GM12878 (cell line): ENCODE measurements around the gene CNTN3. TPM values are rescaled to one million over a fixed set of nuclear protein-coding genes. Genes with fewer than 3 reads are reported as not detected.

Experiments
- ATAC-seq: fragments of 200-7000 bp; cut with Tn5 transposase; 3 replicates; pipeline ENCODE4 v1.9.1; 2020; ENCODE audit warnings: mild to moderate bottlenecking, moderate library complexity
- Bru-seq: library from RNA; stranded (reverse); fragments of 400-500 nt; gene quantifications from one replicate; lab custom pipeline; 2021; lab: Mats Ljungman, UMichigan
- BruChase-seq, 2 experiments: library from RNA; stranded (reverse); fragments of 400-500 nt; gene quantifications; one replicate each; lab custom pipeline; 2021; lab: Mats Ljungman, UMichigan
- BruUV-seq: library from RNA; stranded (reverse); fragments of 400-500 nt; replicated peaks from 2 replicates; lab custom pipeline; 2021; lab: Mats Ljungman, UMichigan
- CTCF ChIA-PET: fragments of 300-600 bp; sonication (Branson Sonifier 250); formaldehyde crosslinking; extraction: SDS; loops from one replicate; lab custom pipeline; 2021; ENCODE audit warnings: inconsistent platforms; lab: Yijun Ruan, JAX
- POLR2A ChIA-PET: fragments of 350-600 bp; formaldehyde crosslinking; extraction: SDS; loops from one replicate; lab custom pipeline; 2021; ENCODE audit warnings: inconsistent platforms; lab: Charles Lee
- RAD21 ChIA-PET: fragments of 300-600 bp; sonication (Branson Sonifier 250); formaldehyde crosslinking; loops from one replicate; lab custom pipeline; 2023; ENCODE audit warnings: antibody characterized with exemption; ENCODE audit not compliant: unreplicated experiment; lab: Charles Lee
- SMC1A ChIA-PET: fragments of 300-600 bp; sonication (Branson Sonifier 250); formaldehyde crosslinking; loops from one replicate; lab custom pipeline; 2023; ENCODE audit not compliant: unreplicated experiment, uncharacterized antibody; lab: Charles Lee
- DNase-seq: peaks from one replicate; pipeline ENCODE4 v3.0.0-alpha.2; 2011; ENCODE audit warnings: low read depth, low spot score
- FAIRE-seq: peaks from 3 replicates; lab custom pipeline; 2011; peaks lifted over from hg19 to GRCh38; lab: Jason Lieb, UNC
- H2AFZ ChIP-seq: 2 replicates; pipeline ENCODE4 v1.6.0; 2011; ENCODE audit warnings: low read depth, low read length, control low read depth; ENCODE audit not compliant: control insufficient read depth
- H3K27ac ChIP-seq: 2 replicates; pipeline ENCODE4 v1.5.1; 2011; ENCODE audit warnings: control low read depth; ENCODE audit not compliant: control insufficient read depth, insufficient read depth
- H3K27me3 ChIP-seq, 2 experiments: replicated peaks in 1 of 2; 2 replicates each; pipeline versions ENCODE4 v1.6.0 to v1.6.1; 2011; ENCODE audit warnings: low read length in 1 of 2; ENCODE audit not compliant: control insufficient read depth in 2 of 2, insufficient read depth in 2 of 2
- H3K36me3 ChIP-seq, 2 experiments: 2 replicates each; pipeline ENCODE4 v1.5.1; 2011; ENCODE audit warnings: low read length in 1 of 2; ENCODE audit not compliant: control insufficient read depth in 2 of 2, insufficient read depth in 2 of 2
- H3K4me1 ChIP-seq: 2 replicates; pipeline ENCODE4 v1.6.1; 2011; ENCODE audit warnings: mild to moderate bottlenecking, low read length, moderate library complexity, mixed read lengths; ENCODE audit not compliant: control insufficient read depth, insufficient read depth
- H3K4me2 ChIP-seq: 2 replicates; pipeline ENCODE4 v1.6.0; 2011; ENCODE audit warnings: control low read depth; ENCODE audit not compliant: control insufficient read depth, insufficient read depth
- H3K4me3 ChIP-seq: fragments of 200-600 bp; sonication (generic); 2 replicates; pipeline ENCODE4 v1.5.1; 2016
- H3K79me2 ChIP-seq: 2 replicates; pipeline ENCODE4 v1.6.0; 2011; ENCODE audit warnings: low read length; ENCODE audit not compliant: control insufficient read depth, insufficient read depth
- H3K9ac ChIP-seq: 2 replicates; pipeline ENCODE4 v1.8.0; 2011; ENCODE audit warnings: low read length, control low read depth, mixed read lengths; ENCODE audit not compliant: control insufficient read depth, insufficient read depth
- H3K9me3 ChIP-seq: replicated peaks from 3 replicates; pipeline ENCODE4 v1.5.1; 2011; ENCODE audit warnings: mild to moderate bottlenecking, low read length; ENCODE audit not compliant: control insufficient read depth, insufficient read depth
- H4K20me1 ChIP-seq: 2 replicates; pipeline ENCODE4 v1.6.0; 2011; ENCODE audit not compliant: control insufficient read depth, insufficient read depth
- ASH2L ChIP-seq: fragments of 300-600, 200-600 bp; sonication (generic); IDR thresholded peaks from 2 replicates; pipeline ENCODE4 v1.6.1; 2017; ENCODE audit warnings: low read depth, mild to moderate bottlenecking, borderline replicate concordance
- BMI1 ChIP-seq: fragments of 450-650 bp; IDR thresholded peaks from 2 replicates; pipeline ENCODE4 v1.6.1; 2016; ENCODE audit warnings: mild to moderate bottlenecking, moderate library complexity, borderline replicate concordance
- CBX3 ChIP-seq: fragments of 200-600 bp; sonication (generic); IDR thresholded peaks from 2 replicates; pipeline ENCODE4 v1.6.1; 2016; ENCODE audit warnings: low read depth, borderline replicate concordance
- CHD4 ChIP-seq: fragments of 200-600 bp; sonication (generic); IDR thresholded peaks from 2 replicates; pipeline ENCODE4 v1.6.1; 2016; ENCODE audit warnings: mild to moderate bottlenecking
- FOXK2 ChIP-seq: fragments of 450-650 bp; IDR thresholded peaks from 2 replicates; pipeline ENCODE4 v1.6.1; 2017; ENCODE audit warnings: mild to moderate bottlenecking, moderate library complexity
- IKZF1 ChIP-seq: fragments of 450-650 bp; conservative IDR thresholded peaks from 2 replicates; pipeline ENCODE4 v1.6.1; 2017; ENCODE audit warnings: antibody characterized with exemption, mild to moderate bottlenecking
- LARP7 ChIP-seq: fragments of 450-650 bp; IDR thresholded peaks from 2 replicates; pipeline ENCODE4 v1.6.1; 2017; ENCODE audit warnings: mild to moderate bottlenecking
- ZNF274 ChIP-seq: IDR thresholded peaks from one replicate; pipeline ENCODE4 v1.8.0; 2011; ENCODE audit not compliant: insufficient read length, insufficient read depth
- WGBS: methylation state at CpG from one replicate; pipeline ENCODE4 v1.1.6; 2016; ENCODE audit warnings: low lambda C conversion rate; ENCODE audit not compliant: insufficient replicate concordance, insufficient coverage; ENCODE audit errors: missing lambda C conversion rate; 5-methylcytosine and 5-hydroxymethylcytosine counted together
- in situ Hi-C: fragments of 300-500 bp; cut with MboI; formaldehyde crosslinking; loops from 9 replicates; pipeline ENCODE4 v1.14.3; 2018; ENCODE audit warnings: mixed read lengths
- intact Hi-C: fragments of 100-400 bp; cut with micrococcal nuclease; formaldehyde crosslinking; loops from one replicate; pipeline ENCODE4 v1.14.2; 2022; ENCODE audit not compliant: unreplicated experiment
- long read RNA-seq, 2 experiments: library from polyadenylated mRNA; unstranded; transcript quantifications; one replicate each; pipeline ENCODE4 v2.0.0, GENCODE V29; 2019 to 2020
- polyA minus RNA-seq, 3 experiments: library from RNA; depleted of rRNA, polyadenylated mRNA; stranded (reverse); fragments of >200 nt; gene quantifications; 2 replicates each; pipeline ENCODE4 v1.2.3, GENCODE V29; 2011
- polyA plus RNA-seq, 11 experiments: library from polyadenylated mRNA; depleted of rRNA in 4 of 11; unstranded in 6 of 11; stranded (reverse) in 5 of 11; fragments of >200 nt; fragmentation: Nextera tagmentation in 4 of 11; fragmentation: Illumina TruSeq in 1 of 11; extraction: Ambion mirVana in 4 of 11; extraction: Trizol in 1 of 11; gene quantifications; 1 replicate in 1 of 11; 2 replicates in 10 of 11; pipeline versions ENCODE4 v1.2.1 to v1.2.3, GENCODE V29; 2011 to 2016; ENCODE audit warnings: inconsistent platforms in 2 of 11, missing spikeins in 2 of 11, low read depth in 1 of 11
- total RNA-seq, 4 experiments: library from RNA; depleted of rRNA in 3 of 4; stranded (reverse); fragments of >200 nt in 3 of 4; fragmentation: Illumina TruSeq in 1 of 4; extraction: Trizol in 1 of 4; gene quantifications; 2 replicates each; pipeline versions ENCODE4 v1.2.1 to v1.2.3, GENCODE V29; 2013 to 2021
- TF ChIP-seq, protein P1 (sequence below): IDR thresholded peaks from 2 replicates; pipeline ENCODE4 v1.6.1; 2011; ENCODE audit warnings: borderline replicate concordance, low read depth, mild to moderate bottlenecking, moderate library complexity, mixed read lengths, low read length; ENCODE audit not compliant: insufficient read depth; ENCODE audit errors: extremely low read length
- TF ChIP-seq, protein P2 (sequence below): IDR thresholded peaks from 2 replicates; pipeline ENCODE4 v1.6.1; 2011; ENCODE audit warnings: low read depth, mild to moderate bottlenecking, low read length, moderate library complexity, borderline replicate concordance; ENCODE audit errors: extremely low read depth

CNTN3 gene
- not detected in 2 replicates for total RNA-seq (2013; cell fraction: nucleolus; rRNA removed)
- total RNA-seq (2014; rRNA removed): not detected in 2 replicates
- not detected in 2 replicates for total RNA-seq (2014; rRNA removed; fragmentation: Illumina TruSeq; extraction: Trizol)
- total RNA-seq (2021): not detected in 2 replicates
- not detected for polyA plus RNA-seq (2011; ENCODE audit: low read depth)
- polyA plus RNA-seq (2011; rRNA removed): 0.12 and 0.14 TPM in 2 replicates
- polyA plus RNA-seq (2011; cell fraction: cytosol; rRNA removed): not detected in 2 replicates
- 0.03 TPM in 1 of 2 replicates, not detected in the other for polyA plus RNA-seq (2011; cell fraction: nucleus; rRNA removed)
- not detected in 2 replicates for polyA plus RNA-seq (2012)
- not detected in 2 replicates for polyA plus RNA-seq (2014; fragmentation: Illumina TruSeq; extraction: Trizol)
- not detected for polyA plus RNA-seq (2014; fragmentation: Nextera tagmentation; extraction: Ambion mirVana)
- not detected in 2 replicates for polyA plus RNA-seq (2014; rRNA removed)
- not detected for polyA plus RNA-seq (2016; fragmentation: Nextera tagmentation; extraction: Ambion mirVana)
- polyA minus RNA-seq (2011; rRNA and poly(A)+ RNA removed): not detected in 2 replicates
- not detected in 2 replicates for polyA minus RNA-seq (2011; cell fraction: cytosol; rRNA and poly(A)+ RNA removed)
- polyA minus RNA-seq (2011; cell fraction: nucleus; rRNA and poly(A)+ RNA removed): not detected in 2 replicates
- Bru-seq, nascent RNA: percentile 1 among the genes with signal in this experiment
- BruChase-seq, experiment 1, labeled RNA remaining after a 6-hour chase: percentile 0 among the genes with signal in this experiment
- BruChase-seq, experiment 2, labeled RNA remaining after a 2-hour chase: percentile 2 among the genes with signal in this experiment
- long read RNA-seq, experiment 1: 0 reads
- long read RNA-seq, experiment 2, partial matches to known transcripts: 0 of 2 reads
- long read RNA-seq, experiment 2, other reads (novel, unspliced or antisense): 2 of 2 reads

DNA sequence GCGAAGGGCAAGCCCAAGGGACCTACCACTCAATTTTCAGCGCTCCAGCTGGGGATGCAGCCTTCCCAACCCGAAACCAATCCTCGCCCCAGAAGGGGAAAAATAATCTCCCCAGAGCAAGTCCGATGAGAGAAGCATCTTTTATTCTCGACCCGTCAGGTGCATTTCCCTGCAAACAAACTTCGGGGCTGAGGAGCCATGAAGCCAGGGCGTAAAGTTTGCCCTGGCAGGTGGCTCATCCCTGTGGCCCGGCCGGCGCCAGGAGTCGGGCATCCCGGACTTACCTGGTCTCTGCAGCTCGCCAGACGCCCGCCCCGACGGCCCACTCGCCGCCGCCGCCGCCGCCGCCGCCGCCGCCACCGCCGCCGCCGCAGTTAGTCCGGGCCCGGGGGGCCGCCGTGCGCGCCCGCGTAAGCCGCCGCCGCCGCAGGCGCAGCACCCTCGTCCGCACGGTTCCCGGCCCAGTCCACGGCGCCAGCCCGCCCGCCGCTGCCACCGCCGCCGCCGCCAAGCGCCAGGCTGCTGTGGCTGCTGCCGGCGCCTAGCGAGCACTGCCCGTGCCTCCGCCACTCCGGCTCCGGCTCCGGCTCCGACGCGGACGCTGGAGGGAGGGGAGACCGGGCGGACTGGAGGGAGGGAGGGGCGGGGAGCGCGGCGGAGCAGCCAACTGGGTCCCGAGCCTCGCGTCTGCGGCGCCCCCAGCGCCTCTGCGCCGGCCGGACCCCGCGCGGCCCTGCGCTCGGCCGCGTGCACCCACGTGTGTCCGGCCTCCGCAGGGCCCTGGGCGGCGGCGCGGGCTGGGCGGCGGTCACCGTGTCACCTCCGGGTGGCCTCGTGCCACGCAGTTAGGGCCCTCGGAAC is at the start of gene CNTN3:
TSS of gene CNTN3 (minus strand) at position 553 of the 861 bp plus-strand sequence. CDS start 93,547 bp downstream, outside the sequence.
- ATAC-seq: no peak
- intact Hi-C loops: no loop called here

More for the DNA sequence above, at the start of gene CNTN3:
- Histone ChIP-seq H3K27me3 (no peaks in the 10 kb centered on the region; a peak in 1 of 4 replicates), H3K4me2 (no peak within 1 kb of the TSS), H3K4me3 (no peak within 1 kb of the TSS), H3K4me1 (no peaks in the 10 kb centered on the region), H2AFZ (no peak within 1 kb of the TSS)
- RAD21 ChIA-PET: no interaction called here
- DNase-seq: no peak
- WGBS: 34% methylated on average over 12 of the region's 108 CpGs
- TF ChIP-seq CHD4 (no peak), FOXK2 (no peak), IKZF1 (no peak), CBX3 (no peak), LARP7 (no peak), ASH2L (no peak), BMI1 (no peak), ZNF274 (no peak)
- TF ChIP-seq, protein P1, sequence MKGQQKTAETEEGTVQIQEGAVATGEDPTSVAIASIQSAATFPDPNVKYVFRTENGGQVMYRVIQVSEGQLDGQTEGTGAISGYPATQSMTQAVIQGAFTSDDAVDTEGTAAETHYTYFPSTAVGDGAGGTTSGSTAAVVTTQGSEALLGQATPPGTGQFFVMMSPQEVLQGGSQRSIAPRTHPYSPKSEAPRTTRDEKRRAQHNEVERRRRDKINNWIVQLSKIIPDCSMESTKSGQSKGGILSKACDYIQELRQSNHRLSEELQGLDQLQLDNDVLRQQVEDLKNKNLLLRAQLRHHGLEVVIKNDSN: no peak
- TF ChIP-seq, protein P2, sequence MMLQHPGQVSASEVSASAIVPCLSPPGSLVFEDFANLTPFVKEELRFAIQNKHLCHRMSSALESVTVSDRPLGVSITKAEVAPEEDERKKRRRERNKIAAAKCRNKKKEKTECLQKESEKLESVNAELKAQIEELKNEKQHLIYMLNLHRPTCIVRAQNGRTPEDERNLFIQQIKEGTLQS: no peak
- TF ChIP-seq, all 136 proteins: peak for 0
- Histone ChIP-seq H3K27ac (no peak within 1 kb of the TSS), H3K9me3 (no peaks in the 10 kb centered on the region), H3K9ac (no peak within 1 kb of the TSS), H3K79me2 (no peaks in the 10 kb centered on the region), H4K20me1 (no peaks in the 10 kb centered on the region), H3K36me3 (no peaks in the 10 kb centered on the region)
- POLR2A ChIA-PET: no interaction called here
- no peak for FAIRE-seq
- SMC1A ChIA-PET: no interaction called here
- no TSS peak for BruUV-seq
- CTCF ChIA-PET: no interaction called here
- in situ Hi-C loops: no loop called here
